Epithelial cell of esophagus (primary cell): ENCODE results near the gene R3HDM4.
"Not testable (repeated sequence)": the region's sequence is repeated elsewhere in the genome, so short reads cannot be mapped to it uniquely, and the experiment has no call there.

Experiments
- DNase-seq: peaks from one replicate; pipeline ENCODE4 v3.0.0; 2010; ENCODE audit warnings: low read depth
- H3K4me3 ChIP-seq: 2 replicates; pipeline ENCODE4 v1.5.1; 2011; ENCODE audit warnings: mild to moderate bottlenecking, low read length, control low read depth
- TF ChIP-seq, protein P1 (sequence below): IDR thresholded peaks from 2 replicates; pipeline ENCODE4 v1.5.1; 2011; ENCODE audit warnings: low read depth, mild to moderate bottlenecking, low read length, control low read depth, inconsistent platforms; ENCODE audit not compliant: insufficient read depth; ENCODE audit errors: missing control alignments

The R3HDM4 gene

GRCh38 chr19:892894-893689 lies 19.9 kb downstream of the R3HDM4 start, which contains the start of the genes MED16 and RNU6-9:
TSS of gene MED16 (minus strand) at chr19:893187. CDS start at chr19:891131, 2,056 bp downstream.
TSS of gene RNU6-9 (plus strand) at chr19:893484.
- peak within 1 kb of the TSS; percentile 79 for H3K4me3 ChIP-seq
- peak; percentile 95 for DNase-seq
- TF ChIP-seq, protein P1, sequence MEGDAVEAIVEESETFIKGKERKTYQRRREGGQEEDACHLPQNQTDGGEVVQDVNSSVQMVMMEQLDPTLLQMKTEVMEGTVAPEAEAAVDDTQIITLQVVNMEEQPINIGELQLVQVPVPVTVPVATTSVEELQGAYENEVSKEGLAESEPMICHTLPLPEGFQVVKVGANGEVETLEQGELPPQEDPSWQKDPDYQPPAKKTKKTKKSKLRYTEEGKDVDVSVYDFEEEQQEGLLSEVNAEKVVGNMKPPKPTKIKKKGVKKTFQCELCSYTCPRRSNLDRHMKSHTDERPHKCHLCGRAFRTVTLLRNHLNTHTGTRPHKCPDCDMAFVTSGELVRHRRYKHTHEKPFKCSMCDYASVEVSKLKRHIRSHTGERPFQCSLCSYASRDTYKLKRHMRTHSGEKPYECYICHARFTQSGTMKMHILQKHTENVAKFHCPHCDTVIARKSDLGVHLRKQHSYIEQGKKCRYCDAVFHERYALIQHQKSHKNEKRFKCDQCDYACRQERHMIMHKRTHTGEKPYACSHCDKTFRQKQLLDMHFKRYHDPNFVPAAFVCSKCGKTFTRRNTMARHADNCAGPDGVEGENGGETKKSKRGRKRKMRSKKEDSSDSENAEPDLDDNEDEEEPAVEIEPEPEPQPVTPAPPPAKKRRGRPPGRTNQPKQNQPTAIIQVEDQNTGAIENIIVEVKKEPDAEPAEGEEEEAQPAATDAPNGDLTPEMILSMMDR = no peak

DNA sequence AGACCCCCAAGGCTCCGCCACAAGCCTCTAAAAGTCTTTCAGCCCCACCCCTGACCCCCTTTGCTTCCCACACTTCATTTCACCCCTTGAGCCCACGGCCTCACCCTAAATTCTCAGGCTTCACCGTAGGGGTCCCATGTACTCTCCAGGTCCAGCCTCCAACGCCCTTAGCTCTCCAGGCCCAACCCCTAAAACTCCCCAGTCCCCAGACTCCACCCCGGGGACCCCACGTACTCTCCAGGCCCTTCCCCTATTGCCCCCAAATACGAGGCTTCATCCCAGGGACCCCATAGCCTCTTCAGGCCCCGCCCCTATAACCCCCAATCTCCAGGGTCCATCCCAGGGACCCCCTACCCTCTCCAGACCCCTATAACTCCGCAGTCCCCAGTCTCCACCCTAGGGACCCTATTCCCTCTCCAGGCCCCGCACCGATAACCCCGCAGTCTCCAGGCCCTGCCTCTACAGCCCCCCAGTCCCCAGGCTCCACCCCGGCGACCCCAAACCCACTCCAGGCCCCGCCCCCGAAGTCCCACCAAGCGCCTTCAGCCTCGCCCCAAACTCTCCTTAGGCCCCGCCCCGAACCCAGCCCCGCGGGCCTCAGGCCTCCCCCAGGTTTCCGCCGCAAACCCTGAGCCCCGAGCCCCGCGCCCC lies 20.7 kb downstream of the R3HDM4 start:
- DNase-seq = no peak
- H3K4me3 ChIP-seq = peak overlapping the region; percentile 79
- TF ChIP-seq, protein P1 = no peak

DNA sequence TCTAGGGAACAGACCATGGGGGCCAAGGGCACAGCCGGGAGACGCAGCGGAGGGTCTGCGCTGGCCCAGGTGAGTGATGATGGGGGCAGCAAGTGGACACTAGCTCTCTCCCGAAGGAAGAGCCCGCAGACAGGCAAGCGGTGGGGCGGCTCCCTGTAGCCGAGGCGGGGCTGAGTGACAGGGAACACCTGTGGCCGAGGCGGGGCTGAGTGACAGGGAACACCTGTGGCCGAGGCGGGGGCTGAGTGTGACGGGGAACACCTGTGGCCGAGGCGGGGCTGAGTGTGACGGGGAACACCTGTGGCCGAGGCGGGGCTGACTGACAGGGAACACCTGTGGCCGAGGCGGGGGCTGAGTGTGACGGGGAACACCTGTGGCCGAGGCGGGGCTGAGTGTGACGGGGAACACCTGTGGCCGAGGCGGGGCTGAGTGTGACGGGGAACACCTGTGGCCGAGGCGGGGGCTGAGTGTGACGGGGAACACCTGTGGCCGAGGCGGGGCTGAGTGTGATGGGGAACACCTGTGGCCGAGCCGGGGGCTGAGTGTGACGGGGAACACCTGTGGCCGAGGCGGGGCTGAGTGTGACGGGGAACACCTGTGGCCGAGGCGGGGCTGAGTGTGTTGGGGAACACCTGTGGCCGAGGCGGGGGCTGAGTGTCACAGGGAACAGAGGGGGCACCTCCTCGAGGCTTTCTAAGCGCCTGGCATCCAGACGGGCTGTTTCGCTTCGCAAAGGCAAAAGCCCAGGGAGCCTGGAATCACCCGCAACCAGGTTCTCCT lies 21.4 kb downstream of the R3HDM4 start:
- DNase-seq = not testable (repeated sequence)
- H3K4me3 ChIP-seq = peak overlapping the region; percentile 79

DNA sequence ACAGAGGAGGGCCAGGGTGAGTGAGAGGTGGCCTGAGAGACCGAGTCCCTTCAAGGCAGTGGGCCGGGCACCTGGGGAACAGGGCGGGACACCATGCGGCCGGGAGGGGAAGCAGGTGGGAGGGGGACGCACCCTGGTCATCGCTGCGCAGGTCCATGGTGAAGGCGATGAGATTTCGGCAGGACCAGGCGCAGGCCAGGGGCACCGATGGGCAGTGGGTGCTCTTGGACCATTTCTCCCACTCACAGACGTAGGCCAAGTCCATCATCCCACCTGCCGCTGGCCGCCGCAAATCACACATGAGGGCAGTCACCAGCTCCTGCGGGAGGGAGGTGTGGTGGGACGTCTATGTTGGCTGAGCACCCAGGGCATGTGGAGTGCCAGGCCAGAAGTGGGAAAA lies 22.2 kb downstream of the R3HDM4 start:
- no peak overlapping the region for H3K4me3 ChIP-seq
- TF ChIP-seq, protein P1 = no peak
- no peak for DNase-seq

DNA sequence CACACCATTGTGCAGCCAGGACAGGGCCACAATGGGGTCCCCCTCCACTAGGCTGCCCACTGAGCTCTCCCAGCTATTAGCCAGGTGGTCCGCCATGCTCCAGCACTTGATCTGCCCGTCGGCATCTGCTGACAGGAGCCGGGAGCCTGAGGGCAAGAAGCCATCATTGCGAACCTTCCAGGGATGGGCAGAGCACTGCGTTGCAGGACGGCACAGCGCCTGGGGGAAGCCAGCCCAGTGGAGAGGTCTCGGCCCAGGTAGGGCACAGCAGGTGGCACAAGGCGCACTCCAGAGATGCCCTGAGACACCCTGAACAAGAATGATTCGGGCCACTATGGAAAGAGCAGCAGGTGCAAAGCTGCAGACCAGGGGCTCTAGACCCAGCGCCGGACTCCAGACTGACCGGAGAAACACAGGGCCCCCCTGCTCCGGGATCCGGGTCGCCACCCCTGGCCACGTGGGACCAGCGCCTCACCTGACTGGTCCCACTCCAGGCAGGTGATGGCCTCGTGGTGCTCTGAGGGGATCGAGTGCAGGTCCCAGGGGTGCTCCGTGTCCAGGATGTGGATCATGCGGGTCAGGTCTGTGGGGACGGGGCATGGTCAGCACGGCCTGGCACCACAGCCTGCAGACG lies 23.2 kb downstream of the R3HDM4 start:
- no peak overlapping the region for H3K4me3 ChIP-seq
- TF ChIP-seq, protein P1 = no peak
- DNase-seq = no peak

- no peak for DNase-seq
- no peak overlapping the region for H3K4me3 ChIP-seq
- TF ChIP-seq, protein P1 = no peak
These were observed 24.2 kb downstream of the R3HDM4 start for GRCh38 chr19:888581-889385.
